Loucy (cell line): ENCODE results near the gene ACAD11.

Experiments used
- H2AFZ ChIP-seq: fragments of 200-600 bp; sonication (generic); 2 replicates; pipeline ENCODE4 v1.6.0; 2016; ENCODE audit warnings: antibody characterized with exemption, mild to moderate bottlenecking, low read length, moderate library complexity
- H3F3A ChIP-seq: fragments of 200-600 bp; 2 replicates; pipeline ENCODE4 v1.6.0; 2016; ENCODE audit warnings: antibody characterized with exemption, low read depth, mild to moderate bottlenecking
- H3K27me3 ChIP-seq: fragments of 200-600 bp; sonication (generic); 2 replicates; pipeline ENCODE4 v1.6.1; 2014; ENCODE audit warnings: low read length, mild to moderate bottlenecking; ENCODE audit not compliant: insufficient read depth, poor library complexity, severe bottlenecking
- H3K36me3 ChIP-seq: fragments of 200-600 bp; sonication (generic); 2 replicates; pipeline ENCODE4 v1.6.1; 2016; ENCODE audit warnings: low read length; ENCODE audit not compliant: insufficient read depth
- H3K4me1 ChIP-seq: fragments of 200-600 bp; sonication (generic); 2 replicates; pipeline ENCODE4 v1.5.1; 2014; ENCODE audit warnings: low read length, mild to moderate bottlenecking; ENCODE audit not compliant: insufficient read depth, poor library complexity, severe bottlenecking
- H3K4me2 ChIP-seq: fragments of 200-600 bp; sonication (generic); 2 replicates; pipeline ENCODE4 v1.6.0; 2014; ENCODE audit warnings: antibody characterized with exemption, low read length, low read depth, mild to moderate bottlenecking; ENCODE audit not compliant: poor library complexity, severe bottlenecking
- H3K4me3 ChIP-seq: fragments of 200-600 bp; sonication (generic); 2 replicates; pipeline ENCODE4 v1.5.1; 2014; ENCODE audit warnings: low read length, mild to moderate bottlenecking, mixed read lengths; ENCODE audit not compliant: poor library complexity, severe bottlenecking
- H3K79me2 ChIP-seq: fragments of 200-600 bp; sonication (generic); 2 replicates; pipeline ENCODE4 v1.6.1; 2014; ENCODE audit warnings: low read length; ENCODE audit not compliant: insufficient read depth
- H3K9ac ChIP-seq: fragments of 200-600 bp; sonication (generic); 2 replicates; pipeline ENCODE4 v1.6.0; 2014; ENCODE audit warnings: mild to moderate bottlenecking, low read depth, low read length, moderate library complexity; ENCODE audit not compliant: poor library complexity, severe bottlenecking
- H3K9me2 ChIP-seq: fragments of 200-600 bp; sonication (generic); replicated peaks from 2 replicates; pipeline ENCODE4 v1.6.1; 2016; ENCODE audit warnings: low read depth, low read length, mixed read lengths
- H3K9me3 ChIP-seq: fragments of 200-600 bp; sonication (generic); 2 replicates; pipeline ENCODE4 v1.6.1; 2014; ENCODE audit warnings: mild to moderate bottlenecking, antibody characterized with exemption, low read length, low read depth; ENCODE audit not compliant: insufficient read depth
- H4K20me1 ChIP-seq: fragments of 200-600 bp; sonication (generic); 2 replicates; pipeline ENCODE4 v1.6.0; 2014; ENCODE audit warnings: antibody characterized with exemption, low read length, mild to moderate bottlenecking; ENCODE audit not compliant: insufficient read depth, poor library complexity, severe bottlenecking
- CTCF ChIP-seq: fragments of 200-600 bp; sonication (generic); conservative IDR thresholded peaks from 2 replicates; pipeline ENCODE4 v1.5.1; 2014; ENCODE audit warnings: mild to moderate bottlenecking, antibody characterized with exemption, low read length
- EZH2phosphoT487 ChIP-seq: fragments of 200-600 bp; IDR thresholded peaks from 2 replicates; pipeline ENCODE4 v1.6.1; 2018; ENCODE audit warnings: antibody characterized with exemption, mild to moderate bottlenecking, moderate library complexity, borderline replicate concordance

Gene ACAD11

GRCh38 chr3:132537297-132537696 is 122.3 kb downstream of the ACAD11 start:
- H3K4me3 ChIP-seq, result no peak overlapping the region
- TF ChIP-seq CTCF (peak; percentile 38), EZH2phosphoT487 (no peak)
- H3F3A ChIP-seq, result no peaks in the 10 kb centered on the region
- peaks cover 36% of the 10 kb centered on the region; the same call in 1 of the 2 replicates for H3K36me3 ChIP-seq
- no peaks in the 10 kb centered on the region for H3K79me2 ChIP-seq
- no peak overlapping the region for H3K9ac ChIP-seq
- no peaks in the 10 kb centered on the region for H3K9me2 ChIP-seq
- no peak overlapping the region for H3K4me2 ChIP-seq
- peaks cover under 1% of the 10 kb centered on the region for H3K4me1 ChIP-seq
- no peaks in the 10 kb centered on the region for H4K20me1 ChIP-seq
- no peaks in the 10 kb centered on the region for H3K27me3 ChIP-seq
- no peak overlapping the region for H2AFZ ChIP-seq
- no peaks in the 10 kb centered on the region for H3K9me3 ChIP-seq

GRCh38 chr3:132536442-132537153 is 123.0 kb downstream of the ACAD11 start:
- Histone ChIP-seq H3F3A (no peaks in the 10 kb centered on the region), H3K9ac (no peak overlapping the region), H3K9me3 (no peaks in the 10 kb centered on the region), H2AFZ (no peak overlapping the region), H3K9me2 (no peaks in the 10 kb centered on the region), H3K27me3 (no peaks in the 10 kb centered on the region), H3K4me3 (no peak overlapping the region), H3K4me1 (no peaks in the 10 kb centered on the region), H3K79me2 (no peaks in the 10 kb centered on the region), H3K4me2 (no peak overlapping the region), H4K20me1 (no peaks in the 10 kb centered on the region), H3K36me3 (peaks cover 42% of the 10 kb centered on the region; the same call in 1 of the 2 replicates)
- TF ChIP-seq CTCF (no peak), EZH2phosphoT487 (no peak)

GRCh38 chr3:132535575-132536441 is 123.8 kb downstream of the ACAD11 start:
- no peak overlapping the region for H3K4me2 ChIP-seq
- no peaks in the 10 kb centered on the region for H3F3A ChIP-seq
- H3K4me1 ChIP-seq, result no peaks in the 10 kb centered on the region
- peaks cover 47% of the 10 kb centered on the region; the same call in 1 of the 2 replicates for H3K36me3 ChIP-seq
- no peaks in the 10 kb centered on the region for H3K9me3 ChIP-seq
- TF ChIP-seq CTCF (peak; percentile 76), EZH2phosphoT487 (no peak)
- no peak overlapping the region for H2AFZ ChIP-seq
- no peaks in the 10 kb centered on the region for H3K27me3 ChIP-seq
- no peaks in the 10 kb centered on the region for H3K9me2 ChIP-seq
- H3K79me2 ChIP-seq, result no peaks in the 10 kb centered on the region
- no peak overlapping the region for H3K4me3 ChIP-seq
- H3K9ac ChIP-seq, result no peak overlapping the region
- no peaks in the 10 kb centered on the region for H4K20me1 ChIP-seq
